NCI-H146 treated with DMSO at 0.1 percent for 48 hours (cell line): Measurements from ENCODE around the gene SLC9A2.

Experiments used
- DNase-seq: peaks from one replicate; lab custom pipeline; 2025; ENCODE audit not compliant: unreplicated experiment; lab: John Stamatoyannopoulos, UW

SLC9A2 gene

GRCh38 chr2:102619414-102620319, at the start of gene SLC9A2:
Gene SLC9A2 (plus strand): TSS chr2:102619553. CDS start chr2:102619849, 296 bp downstream.
- DNase-seq: no peak

- no peak for DNase-seq
Measured at GRCh38 chr2:102575888-102576287, 43.5 kb upstream of the SLC9A2 start.

- DNase-seq: no peak
Measured at GRCh38 chr2:102578376-102578775, 41.0 kb upstream of the SLC9A2 start.

- no peak for DNase-seq
Measured at GRCh38 chr2:102581911-102582310, 37.4 kb upstream of the SLC9A2 start.

- DNase-seq: no peak
Measured at GRCh38 chr2:102582845-102583244, 36.5 kb upstream of the SLC9A2 start.

GRCh38 chr2:102585847-102586404, 33.4 kb upstream of the SLC9A2 start:
- DNase-seq: no peak

- DNase-seq: no peak
Measured at GRCh38 chr2:102588213-102588939, 31.0 kb upstream of the SLC9A2 start.

GRCh38 chr2:102589444-102589843, 29.9 kb upstream of the SLC9A2 start:
- DNase-seq: no peak

- no peak for DNase-seq
Measured at GRCh38 chr2:102591491-102592045, 27.8 kb upstream of the SLC9A2 start.

- DNase-seq: no peak
Measured at GRCh38 chr2:102592601-102593000, 26.8 kb upstream of the SLC9A2 start.

- no peak for DNase-seq
Measured at GRCh38 chr2:102593516-102593915, 25.8 kb upstream of the SLC9A2 start.

- DNase-seq: no peak
Measured at GRCh38 chr2:102594445-102595016, 24.8 kb upstream of the SLC9A2 start.

- no peak for DNase-seq
Measured at GRCh38 chr2:102597788-102598187, 21.6 kb upstream of the SLC9A2 start.

- DNase-seq: no peak
Measured at GRCh38 chr2:102599486-102599885, 19.9 kb upstream of the SLC9A2 start.

GRCh38 chr2:102601730-102602129, 17.6 kb upstream of the SLC9A2 start:
- DNase-seq: no peak

- DNase-seq: no peak
Measured at GRCh38 chr2:102603904-102604303, 15.4 kb upstream of the SLC9A2 start.

GRCh38 chr2:102604769-102605168, 14.6 kb upstream of the SLC9A2 start:
- no peak for DNase-seq

GRCh38 chr2:102606353-102606752, 13.0 kb upstream of the SLC9A2 start:
- DNase-seq: no peak

GRCh38 chr2:102615620-102616436, 3.5 kb upstream of the SLC9A2 start:
- DNase-seq: no peak
